ENCODE measurements around the gene HES3. TPM values are rescaled to one million over a fixed set of nuclear protein-coding genes. Genes with fewer than 3 reads are reported as not detected.

The HES3 gene
- total RNA-seq, 1 experiment from 2014 or later: not detected

GRCh38 chr1:6241887-6242740, 1.9 kb upstream of the HES3 start:
- Histone ChIP-seq H3K27ac (ENCODE audit: low read depth, low read length, poor library complexity, severe bottlenecking) (no peak overlapping the region), H3K36me3 (ENCODE audit: insufficient read depth, low read length, poor library complexity, severe bottlenecking) (no peaks in the 10 kb centered on the region), H3K4me1 (ENCODE audit: insufficient read depth, low read length, poor library complexity, severe bottlenecking) (peaks cover 26% of the 10 kb centered on the region), H3K27me3 (replicated peaks; ENCODE audit: insufficient read depth, low read depth, low read length, poor library complexity) (peaks cover 45% of the 10 kb centered on the region), H3K9me3 (ENCODE audit: low read depth, low read length, poor library complexity, severe bottlenecking) (no peaks in the 10 kb centered on the region), H3K4me3 (ENCODE audit: low read depth, low read length, poor library complexity, severe bottlenecking) (peak overlapping the region; percentile 21)
- no TSS peak for BruUV-seq (replicated peaks)
- POLR2A ChIA-PET (ENCODE audit: low non-redundant PET): interaction anchor here (0.6 kb wide), 1 partner anchor 226 kb away, joined by 3 read pairs; no protein-coding TSS in a partner anchor
- no peak for DNase-seq (ENCODE audit: low spot score)
- no peak for TF ChIP-seq CTCF (conservative IDR thresholded peaks at IDR 0.05; ENCODE audit: low read depth, low read length)
- peak; percentile 91 for TF ChIP-seq EZH2 (IDR thresholded peaks at IDR 0.05; ENCODE audit: borderline replicate concordance, low read depth, low read length, poor library complexity, severe bottlenecking)
- intact Hi-C loops (cut with micrococcal nuclease; ENCODE audit: unreplicated experiment): no loop called here
- CTCF ChIA-PET: interaction anchor here (0.5 to 1.1 kb wide), 3 partner anchors 34 to 189 kb away, joined by 5 to 7 read pairs (median 7); partner anchors contain the start of gene RNF207

- TF ChIP-seq EZH2 (IDR thresholded peaks at IDR 0.05; ENCODE audit: borderline replicate concordance, low read depth, low read length, poor library complexity, severe bottlenecking) (peak; percentile 33), CTCF (conservative IDR thresholded peaks at IDR 0.05; ENCODE audit: low read depth, low read length) (no peak)
- Histone ChIP-seq H3K27me3 (replicated peaks; ENCODE audit: insufficient read depth, low read depth, low read length, poor library complexity) (peaks cover 45% of the 10 kb centered on the region), H3K27ac (ENCODE audit: low read depth, low read length, poor library complexity, severe bottlenecking) (no peak overlapping the region), H3K4me3 (ENCODE audit: low read depth, low read length, poor library complexity, severe bottlenecking) (no peak overlapping the region), H3K36me3 (ENCODE audit: insufficient read depth, low read length, poor library complexity, severe bottlenecking) (no peaks in the 10 kb centered on the region), H3K9me3 (ENCODE audit: low read depth, low read length, poor library complexity, severe bottlenecking) (no peaks in the 10 kb centered on the region), H3K4me1 (ENCODE audit: insufficient read depth, low read length, poor library complexity, severe bottlenecking) (peaks cover 26% of the 10 kb centered on the region)
- BruUV-seq (replicated peaks): no TSS peak
- CTCF ChIA-PET: interaction anchor here (1.1 kb wide), 1 partner anchor 37 kb away, joined by 7 read pairs; the partner anchor contains the start of gene RNF207
- DNase-seq (ENCODE audit: low spot score): no peak
- POLR2A ChIA-PET (ENCODE audit: low non-redundant PET): interaction anchor here (0.6 kb wide), 1 partner anchor 225 kb away, joined by 3 read pairs; no protein-coding TSS in a partner anchor
- intact Hi-C loops (cut with micrococcal nuclease; ENCODE audit: unreplicated experiment): no loop called here
Measured at GRCh38 chr1:6243053-6243834, 735 bp upstream of the HES3 start.

GRCh38 chr1:6244401-6245049, 546 bp downstream of the HES3 start:
- Histone ChIP-seq H3K27ac (ENCODE audit: low read depth, low read length, poor library complexity, severe bottlenecking) (no peak overlapping the region), H3K36me3 (ENCODE audit: insufficient read depth, low read length, poor library complexity, severe bottlenecking) (no peaks in the 10 kb centered on the region), H3K4me3 (ENCODE audit: low read depth, low read length, poor library complexity, severe bottlenecking) (no peak overlapping the region), H3K9me3 (ENCODE audit: low read depth, low read length, poor library complexity, severe bottlenecking) (no peaks in the 10 kb centered on the region), H3K4me1 (ENCODE audit: insufficient read depth, low read length, poor library complexity, severe bottlenecking) (peaks cover 26% of the 10 kb centered on the region), H3K27me3 (replicated peaks; ENCODE audit: insufficient read depth, low read depth, low read length, poor library complexity) (peaks cover 50% of the 10 kb centered on the region)
- no TSS peak for BruUV-seq (replicated peaks)
- TF ChIP-seq EZH2 (IDR thresholded peaks at IDR 0.05; ENCODE audit: borderline replicate concordance, low read depth, low read length, poor library complexity, severe bottlenecking) (no peak), CTCF (conservative IDR thresholded peaks at IDR 0.05; ENCODE audit: low read depth, low read length) (no peak)
- DNase-seq (ENCODE audit: low spot score): no peak
- ChIA-PET CTCF (interaction anchor here (0.5 to 2.5 kb wide), 8 partner anchors 8 to 194 kb away, joined by 3 to 23 read pairs (median 4); no protein-coding TSS in a partner anchor), POLR2A (ENCODE audit: low non-redundant PET) (no interaction called here)
- intact Hi-C loops (cut with micrococcal nuclease; ENCODE audit: unreplicated experiment): loop anchor here (2.0 kb wide), 1 partner anchor 136 kb away; no protein-coding TSS in a partner anchor
